B cell (primary cell): Measurements from ENCODE around the gene BTG2.

Source experiments
- EZH2 ChIP-seq: IDR thresholded peaks from 2 replicates; pipeline ENCODE4 v1.6.1; 2012; ENCODE audit warnings: borderline replicate concordance, low read depth, mild to moderate bottlenecking, moderate library complexity, low read length; ENCODE audit not compliant: insufficient read depth, poor library complexity, severe bottlenecking
- TF ChIP-seq, protein P1 (sequence below): fragments of 200-600 bp; IDR thresholded peaks from one replicate; pipeline ENCODE4 v1.8.0; 2022; ENCODE audit warnings: antibody characterized with exemption, mild to moderate bottlenecking

DNA sequence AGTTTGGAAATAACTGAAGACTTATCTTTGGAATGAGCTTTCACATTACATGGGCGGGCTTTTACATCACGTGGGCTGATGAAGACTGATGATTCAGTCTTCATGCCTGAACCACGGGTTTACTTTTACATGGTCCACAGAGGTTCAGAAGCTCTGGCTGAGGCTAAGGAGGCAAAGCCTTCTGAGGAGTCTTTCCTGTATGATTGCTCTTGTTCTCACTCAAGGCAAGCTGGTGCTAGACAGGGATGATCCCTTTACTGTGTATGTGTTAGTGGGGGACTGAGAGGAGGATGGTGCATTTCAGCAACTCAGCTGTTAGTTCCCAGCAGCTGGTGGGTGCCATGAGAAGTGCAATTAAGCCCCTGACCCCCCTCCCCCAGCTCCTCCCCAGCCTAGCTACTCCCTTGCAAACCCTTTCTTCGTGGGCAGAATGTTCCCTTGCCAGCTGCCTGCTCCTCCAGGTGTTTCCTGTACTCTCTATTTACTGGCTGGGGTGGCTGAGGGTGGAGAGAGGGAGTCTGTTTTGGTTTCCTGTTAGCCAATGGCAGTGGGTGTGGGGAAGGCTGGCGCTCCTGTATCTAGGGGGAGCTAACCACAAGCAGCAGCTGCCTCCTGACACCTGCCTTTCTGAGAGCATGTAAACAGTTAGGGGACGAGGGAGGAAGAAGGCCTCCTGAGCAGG is 15.4 kb downstream of the BTG2 start:
- TF ChIP-seq, protein P1, sequence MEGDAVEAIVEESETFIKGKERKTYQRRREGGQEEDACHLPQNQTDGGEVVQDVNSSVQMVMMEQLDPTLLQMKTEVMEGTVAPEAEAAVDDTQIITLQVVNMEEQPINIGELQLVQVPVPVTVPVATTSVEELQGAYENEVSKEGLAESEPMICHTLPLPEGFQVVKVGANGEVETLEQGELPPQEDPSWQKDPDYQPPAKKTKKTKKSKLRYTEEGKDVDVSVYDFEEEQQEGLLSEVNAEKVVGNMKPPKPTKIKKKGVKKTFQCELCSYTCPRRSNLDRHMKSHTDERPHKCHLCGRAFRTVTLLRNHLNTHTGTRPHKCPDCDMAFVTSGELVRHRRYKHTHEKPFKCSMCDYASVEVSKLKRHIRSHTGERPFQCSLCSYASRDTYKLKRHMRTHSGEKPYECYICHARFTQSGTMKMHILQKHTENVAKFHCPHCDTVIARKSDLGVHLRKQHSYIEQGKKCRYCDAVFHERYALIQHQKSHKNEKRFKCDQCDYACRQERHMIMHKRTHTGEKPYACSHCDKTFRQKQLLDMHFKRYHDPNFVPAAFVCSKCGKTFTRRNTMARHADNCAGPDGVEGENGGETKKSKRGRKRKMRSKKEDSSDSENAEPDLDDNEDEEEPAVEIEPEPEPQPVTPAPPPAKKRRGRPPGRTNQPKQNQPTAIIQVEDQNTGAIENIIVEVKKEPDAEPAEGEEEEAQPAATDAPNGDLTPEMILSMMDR = no peak
- TF ChIP-seq EZH2 = no peak
